Kidney capillary endothelial cell (primary cell): ENCODE measurements around the gene ASRGL1.

Experiments
- DNase-seq: peaks from one replicate; pipeline ENCODE4 v3.0.0-alpha.2; 2018; ENCODE audit warnings: low spot score

Gene ASRGL1

GRCh38 chr11:62393061-62393611, 55.9 kb downstream of the ASRGL1 start:
- DNase-seq: no peak

- DNase-seq: no peak
These were observed 56.5 kb downstream of the ASRGL1 start for GRCh38 chr11:62393735-62394134.

GRCh38 chr11:62394825-62395538, 57.7 kb downstream of the ASRGL1 start:
- DNase-seq: peak; percentile 90

DNA sequence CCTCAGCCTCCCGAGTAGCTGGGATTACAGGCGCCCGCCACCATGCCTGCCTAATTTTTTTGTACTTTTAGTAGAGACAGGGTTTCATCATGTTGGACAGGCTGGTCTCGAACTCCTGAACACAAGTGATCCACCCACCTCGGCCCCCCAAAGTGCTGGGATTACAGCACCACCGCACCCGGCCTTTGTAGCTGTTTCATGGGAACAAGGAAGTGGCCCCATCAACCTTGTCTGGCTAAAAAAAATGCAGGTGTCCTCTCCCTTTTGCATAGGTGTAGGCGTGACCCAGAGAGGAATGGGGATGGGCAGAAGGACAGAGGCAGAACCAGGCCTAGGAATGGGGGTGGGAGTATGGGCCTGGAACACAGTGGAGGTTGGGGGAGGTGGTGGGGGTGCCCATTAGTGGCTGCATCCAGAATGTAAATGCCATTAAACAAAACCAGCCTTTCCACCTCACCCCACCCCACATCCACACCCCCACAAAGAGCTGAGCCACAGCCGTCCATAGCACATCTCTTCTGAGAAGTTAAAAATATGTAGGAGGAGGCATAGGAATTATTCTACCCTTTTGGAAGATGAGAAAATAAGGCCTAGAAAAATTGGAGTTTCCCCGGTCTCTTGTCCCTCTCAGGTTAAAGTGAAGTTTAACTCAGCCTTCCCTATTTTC, 58.8 kb downstream of the ASRGL1 start:
- DNase-seq: no peak

DNA sequence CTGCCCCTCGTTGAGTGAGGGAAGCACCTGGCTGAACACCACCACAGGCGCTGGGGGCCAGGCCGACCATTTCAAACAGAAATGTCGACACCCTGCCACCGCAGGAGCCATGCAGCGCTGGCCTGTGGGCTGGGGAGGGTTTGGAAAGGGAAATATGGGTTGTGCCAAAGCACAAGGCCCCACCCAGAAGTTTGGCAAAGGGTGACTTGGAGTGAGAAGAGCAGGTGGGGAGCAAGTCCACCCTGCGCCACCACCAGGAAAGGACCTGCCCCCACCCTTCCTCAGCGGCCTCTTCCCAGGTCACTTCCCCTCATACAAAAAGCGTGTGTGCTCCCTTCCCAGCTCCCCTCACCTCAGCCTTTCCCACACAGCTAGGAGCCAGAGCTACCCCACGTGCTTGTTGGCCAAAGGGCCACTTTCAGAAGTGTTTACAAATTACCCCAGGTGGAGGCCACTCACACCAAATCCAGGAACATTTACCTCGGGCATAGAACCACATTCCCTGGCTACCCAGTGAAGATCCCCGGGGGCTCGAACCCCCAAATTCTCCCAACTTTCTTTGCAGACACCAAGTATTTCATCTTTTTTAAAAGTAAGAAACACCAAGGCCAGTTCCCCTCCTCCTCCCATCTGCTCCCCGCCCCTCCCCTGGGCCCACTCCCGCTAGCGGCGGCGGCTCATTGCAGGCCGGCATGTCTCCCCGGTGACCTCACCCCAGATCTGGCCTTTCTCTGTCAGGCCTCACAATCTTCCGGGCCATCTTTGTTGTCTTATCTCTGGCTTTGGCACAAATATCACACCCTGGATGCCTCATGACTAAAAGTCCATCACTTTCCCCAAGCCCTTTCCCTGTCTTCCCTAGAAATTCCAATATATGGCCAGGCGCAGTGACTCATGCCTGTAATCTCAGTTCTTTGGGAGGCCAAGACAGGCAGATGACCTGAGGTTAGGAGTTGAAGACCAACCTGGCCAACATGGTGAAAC, 61.1 kb downstream of the ASRGL1 start:
- no peak for DNase-seq

DNA sequence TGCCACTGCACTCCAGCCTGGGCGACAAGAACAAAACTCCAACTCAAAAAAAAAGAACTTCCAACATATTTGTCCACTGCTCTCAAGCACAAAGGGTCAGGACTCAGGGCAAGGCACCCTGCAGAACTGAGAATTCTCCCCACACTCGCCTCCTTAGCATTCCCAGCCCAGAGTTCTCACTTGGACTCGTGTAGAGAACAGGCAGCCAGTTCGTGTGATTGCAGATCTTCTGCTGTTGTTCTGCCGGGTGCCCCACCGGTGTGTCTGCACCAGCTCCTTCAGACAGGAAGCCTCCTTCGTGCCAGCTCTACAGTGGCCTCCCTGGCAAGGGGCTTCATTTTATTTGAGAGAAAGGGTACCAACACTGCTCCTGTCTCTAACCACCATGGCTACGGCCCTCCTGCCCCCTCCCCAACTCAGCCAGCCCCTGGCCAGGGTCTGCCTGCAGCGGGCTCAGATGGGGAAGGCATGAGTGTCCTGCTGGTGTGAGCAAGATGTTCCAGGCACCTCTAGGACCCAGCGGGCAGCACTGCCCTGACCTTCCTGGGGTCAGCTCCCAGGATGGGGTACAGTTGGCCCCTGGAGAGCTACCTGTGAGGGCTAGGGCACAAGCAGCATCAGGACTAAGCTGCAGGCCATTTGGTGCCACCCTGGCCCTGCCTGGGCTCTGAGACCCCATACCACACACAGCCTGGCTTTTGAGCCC, 62.1 kb downstream of the ASRGL1 start:
- DNase-seq: no peak

GRCh38 chr11:62399878-62400266, 62.6 kb downstream of the ASRGL1 start:
- no peak for DNase-seq

DNA sequence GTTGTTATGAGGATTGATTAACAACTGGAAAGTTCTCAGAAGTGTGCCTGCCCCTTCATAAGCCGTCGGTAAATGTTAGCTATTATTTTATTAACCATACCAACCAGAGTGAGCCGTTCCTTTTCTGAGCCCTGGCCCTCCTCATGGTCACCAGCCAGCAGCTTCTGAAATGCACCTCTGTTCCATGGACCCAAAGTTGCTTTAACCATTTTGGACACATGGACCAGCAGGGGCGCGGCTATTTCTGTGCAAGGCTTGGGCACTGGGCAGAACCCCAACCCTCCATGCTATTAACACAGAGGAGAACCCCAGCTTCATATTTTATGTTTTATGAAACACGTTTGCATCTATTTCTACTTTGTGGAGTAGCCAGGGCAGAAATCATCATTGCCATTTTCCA, 63.0 kb downstream of the ASRGL1 start:
- DNase-seq: no peak

- DNase-seq: no peak
These were observed 63.5 kb downstream of the ASRGL1 start for GRCh38 chr11:62400760-62401159.

DNA sequence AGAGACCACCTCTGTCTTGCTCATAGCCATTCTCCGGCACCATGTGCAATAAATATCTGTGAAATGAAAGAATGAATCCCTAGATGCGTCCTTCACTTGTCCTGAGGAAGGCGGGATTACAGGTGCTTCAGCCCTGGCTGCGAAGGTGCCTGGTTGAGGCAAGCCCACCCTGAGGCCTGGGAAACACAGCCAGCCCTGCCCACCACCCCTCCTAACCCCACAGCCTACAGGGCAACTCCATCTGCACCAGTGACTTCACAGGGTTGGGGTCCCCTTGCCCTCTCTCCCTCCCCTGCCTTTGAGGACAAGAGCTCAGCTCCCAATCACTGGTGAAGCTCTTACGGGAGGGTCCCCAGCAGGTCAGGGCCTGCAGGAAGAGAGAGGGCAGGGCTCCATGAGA, 64.1 kb downstream of the ASRGL1 start:
- DNase-seq: no peak

DNA sequence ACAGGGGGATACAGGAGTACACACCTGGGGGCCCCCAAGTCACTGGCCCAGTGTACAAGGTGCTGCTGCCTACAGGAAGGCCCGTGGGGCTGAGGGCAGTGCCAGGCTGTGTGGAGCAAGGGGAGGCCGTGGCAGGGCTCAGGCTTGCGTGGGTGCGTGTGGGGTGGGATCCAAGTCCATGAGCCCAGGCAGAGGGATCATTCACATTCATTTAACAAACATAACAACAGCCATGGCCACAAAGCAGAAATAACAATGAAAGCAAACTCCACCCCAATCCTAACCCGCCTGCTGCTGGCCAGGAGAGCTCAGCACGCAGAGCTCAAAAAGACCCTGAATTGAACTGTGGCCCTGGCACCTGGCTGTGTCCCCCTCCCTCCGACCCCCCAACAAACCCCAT, 64.6 kb downstream of the ASRGL1 start:
- no peak for DNase-seq

GRCh38 chr11:62402226-62402959, 65.1 kb downstream of the ASRGL1 start:
- DNase-seq: no peak

DNA sequence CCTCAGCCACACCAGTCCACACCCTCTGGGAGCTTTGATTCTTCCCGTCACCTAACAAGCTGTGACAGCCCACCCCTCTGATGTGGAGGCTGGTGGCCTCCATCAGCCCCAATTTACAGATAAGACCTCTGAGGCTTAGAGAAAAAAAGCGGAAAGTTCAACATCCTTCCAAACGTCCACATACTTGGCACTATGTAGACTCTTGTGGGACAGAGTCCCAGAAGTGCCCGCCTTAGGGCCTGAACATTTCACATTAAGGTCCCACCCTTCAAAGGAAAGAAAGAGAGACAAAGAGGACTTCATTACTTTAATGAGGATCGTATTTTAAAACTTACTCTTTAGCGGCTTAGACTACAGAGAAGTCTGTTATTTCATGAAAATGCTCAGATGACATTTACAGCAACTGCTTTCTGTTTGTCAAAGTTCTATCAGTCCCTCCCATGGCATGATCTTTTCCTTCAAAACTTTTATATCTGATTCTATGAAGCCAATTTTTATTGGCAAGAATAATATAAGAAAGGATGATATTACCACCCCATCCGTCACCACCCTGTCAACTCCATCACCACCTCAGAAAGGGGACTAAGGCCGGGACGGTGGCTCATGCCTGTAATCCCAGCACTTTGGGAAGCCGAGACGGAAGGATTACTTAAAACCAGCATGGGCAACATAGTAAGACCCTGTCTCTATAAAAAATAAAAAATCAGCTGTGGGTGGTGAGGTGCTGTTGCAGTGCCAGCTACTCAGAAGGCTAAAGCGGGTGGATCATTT, 65.9 kb downstream of the ASRGL1 start:
- no peak for DNase-seq

- DNase-seq: no peak
These were observed 67.2 kb downstream of the ASRGL1 start for GRCh38 chr11:62404435-62404834.

GRCh38 chr11:62404901-62405300, 67.7 kb downstream of the ASRGL1 start:
- DNase-seq: no peak

DNA sequence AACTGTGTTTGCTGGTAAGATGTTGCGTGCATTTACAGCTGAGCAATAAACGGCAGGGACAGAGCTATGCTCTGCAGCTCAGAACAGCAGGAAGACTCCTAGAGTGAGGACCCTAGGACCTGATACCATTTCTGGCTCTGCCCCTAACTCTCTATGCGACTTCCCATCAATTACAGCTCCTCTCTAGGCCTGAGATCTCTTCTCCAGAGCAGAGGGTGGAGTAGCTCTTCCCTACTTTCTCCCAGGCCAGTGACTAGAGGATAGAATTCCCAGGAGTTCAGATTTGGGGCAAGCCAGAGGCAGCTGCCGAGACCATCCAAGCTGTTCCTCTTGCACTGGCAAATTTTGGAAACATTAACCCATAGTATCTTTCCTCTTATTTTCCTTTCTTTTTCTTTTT, 68.8 kb downstream of the ASRGL1 start:
- DNase-seq: no peak

DNA sequence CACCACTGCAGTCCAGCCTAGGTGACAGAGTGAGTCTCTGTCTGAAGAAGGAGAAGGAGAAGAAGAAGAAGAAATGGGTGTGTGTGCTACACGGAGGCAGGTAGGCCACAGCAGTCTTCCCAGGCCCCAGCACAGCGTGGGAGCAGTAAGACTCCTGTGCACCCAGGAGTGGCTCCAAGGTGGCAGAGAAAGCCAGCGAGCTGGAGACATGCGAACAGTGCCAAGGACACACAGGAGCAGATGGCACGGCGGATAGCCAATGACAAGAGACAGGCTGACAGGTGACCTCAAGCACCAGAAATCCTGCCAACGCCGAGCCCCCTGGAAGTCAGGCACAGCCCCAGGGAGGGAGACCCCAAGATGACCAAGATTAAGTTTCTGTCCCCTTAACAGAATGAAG, 72.6 kb downstream of the ASRGL1 start:
- DNase-seq: no peak

DNA sequence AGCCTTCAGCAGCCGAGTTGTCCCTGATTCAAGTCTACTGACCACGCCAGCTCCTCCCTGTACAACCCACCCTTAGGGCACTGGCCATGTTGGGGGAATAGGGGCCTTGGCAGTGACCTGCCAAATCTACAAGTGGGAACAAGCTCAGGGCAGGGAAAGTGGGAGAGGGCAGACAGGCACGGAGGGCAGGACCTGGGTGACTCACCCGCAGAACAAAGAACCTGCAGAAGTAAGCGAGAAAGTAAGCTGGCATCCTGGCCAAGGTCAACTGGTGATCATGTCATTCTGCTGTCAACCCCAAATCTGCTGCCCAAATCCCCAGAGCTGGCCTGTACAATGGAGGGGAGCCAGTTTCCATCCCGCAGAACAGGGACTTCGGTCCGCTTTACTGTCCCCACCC, 73.7 kb downstream of the ASRGL1 start:
- no peak for DNase-seq

- DNase-seq: no peak
These were observed 74.3 kb downstream of the ASRGL1 start for GRCh38 chr11:62411524-62411923.

DNA sequence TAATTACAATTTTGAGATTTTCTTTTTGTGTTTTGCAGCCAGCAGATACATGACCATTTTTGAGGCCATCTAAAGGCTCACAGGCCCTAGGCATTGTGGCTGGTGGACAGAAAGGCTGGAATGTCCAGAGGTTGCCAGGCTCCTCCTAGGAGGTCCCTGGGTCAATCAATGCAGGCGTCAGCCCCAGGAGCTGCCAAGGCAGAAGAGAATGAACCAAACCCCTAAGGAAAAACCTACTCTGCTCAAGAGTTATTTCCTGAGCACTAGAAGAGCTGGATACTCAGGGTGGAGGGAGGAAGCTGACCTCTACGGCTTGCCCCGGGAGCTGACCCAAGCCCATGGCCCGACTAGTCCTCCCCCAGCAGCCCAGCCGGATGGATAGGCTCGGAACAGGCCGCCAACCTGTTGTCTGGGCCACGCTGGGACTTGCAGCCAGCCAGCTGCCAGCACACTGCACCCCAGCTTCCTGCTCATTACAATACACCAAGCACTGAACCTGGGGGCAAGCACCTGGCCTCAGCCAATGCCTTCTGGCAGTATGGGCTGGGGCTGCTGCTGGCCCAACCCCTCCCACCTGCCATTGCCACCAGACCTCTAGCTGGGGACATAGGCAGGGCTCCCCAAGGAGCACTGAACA, 75.9 kb downstream of the ASRGL1 start:
- DNase-seq: no peak
